ENCODE data around the gene TRPC6. TPM values are rescaled to one million over a fixed set of nuclear protein-coding genes. Genes with fewer than 3 reads are reported as not detected.

Gene TRPC6
- total and polyA plus RNA-seq, 2 of the 8 experiments (the other 6 are each of a cell fraction or from before 2014, with no cell fraction given) = 0.26 to 0.39 TPM

- H2BK5ac ChIP-seq (ENCODE audit: low read depth, low read length) = no peak overlapping the region
- H4K91ac ChIP-seq (replicated peaks; ENCODE audit: insufficient read length, low read length) = no peak overlapping the region
- no peak overlapping the region for H3K4me2 ChIP-seq (ENCODE audit: insufficient read depth in 1 of 2, low read depth in 2 of 2, low read length in 2 of 2)
- no peak overlapping the region for H3K4me3 ChIP-seq (ENCODE audit: extremely low read depth in 1 of 4, insufficient read depth in 2 of 4, low read depth in 3 of 4, low read length in 4 of 4)
- H3K9ac ChIP-seq (replicated peaks in 1 of 4; ENCODE audit: extremely low read depth in 1 of 4, low read depth in 3 of 4, low read length in 3 of 4) = no peak overlapping the region
- H3K27me3 ChIP-seq (replicated peaks in 1 of 4; ENCODE audit: control insufficient read depth in 3 of 4, extremely low read depth in 1 of 4, insufficient read depth in 3 of 4, low read length in 3 of 4) = no peaks in the 10 kb centered on the region
- H3K36me3 ChIP-seq (ENCODE audit: control insufficient read depth in 2 of 4, insufficient read depth in 4 of 4, low read length in 3 of 4) = no peaks in the 10 kb centered on the region
- no peak overlapping the region for H3K4ac ChIP-seq (replicated peaks; ENCODE audit: insufficient read length, low read depth, low read length)
- H2BK15ac ChIP-seq (ENCODE audit: low read length) = no peak overlapping the region
- no peak overlapping the region for H4K5ac ChIP-seq (ENCODE audit: insufficient read length, low read depth, low read length)
- H3K14ac ChIP-seq (ENCODE audit: insufficient read length) = no peak overlapping the region
- H2BK20ac ChIP-seq (ENCODE audit: low read length) = no peak overlapping the region
- ChIA-PET CTCF (ENCODE audit: partially characterized antibody) (interaction anchor here (0.5 to 3.0 kb wide), 3 partner anchors 8 to 559 kb away, joined by 3 to 13 read pairs (median 3); no protein-coding TSS in a partner anchor), POLR2A (ENCODE audit: partially characterized antibody) (no interaction called here)
- no peak overlapping the region for H3K27ac ChIP-seq (ENCODE audit: low read depth, low read length)
- H2AK5ac ChIP-seq (ENCODE audit: low read depth, low read length) = no peak overlapping the region
- H3K9me3 ChIP-seq (ENCODE audit: insufficient read depth in 2 of 2, low read depth in 1 of 2, low read length in 1 of 2) = no peaks in the 10 kb centered on the region
- no peak overlapping the region for H3K18ac ChIP-seq (ENCODE audit: extremely low read depth, low read length)
- H2BK120ac ChIP-seq (replicated peaks; ENCODE audit: low read depth, low read length) = no peak overlapping the region
- no peaks in the 10 kb centered on the region for H3K23me2 ChIP-seq (ENCODE audit: low read depth, low read length)
- no peak for DNase-seq (ENCODE audit: low read depth in 1 of 2, low spot score in 2 of 2)
- no peak for FAIRE-seq
- H3K56ac ChIP-seq (replicated peaks; ENCODE audit: insufficient read length, low read depth, low read length) = no peak overlapping the region
- no peak overlapping the region for H2BK12ac ChIP-seq (ENCODE audit: low read depth, low read length)
- TF ChIP-seq SUZ12 (IDR thresholded peaks at IDR 0.05; ENCODE audit: low read length) (no peak), RXRA (IDR thresholded peaks at IDR 0.05; ENCODE audit: insufficient read depth, low read depth, low read length) (no peak), ATF3 (IDR thresholded peaks at IDR 0.05; ENCODE audit: insufficient read depth, low read depth, low read length) (no peak), CEBPB (IDR thresholded peaks at IDR 0.05; ENCODE audit: low read depth, low read length) (no peak), NANOG (IDR thresholded peaks at IDR 0.05; ENCODE audit: insufficient read depth, low read depth, low read length, poor library complexity, severe bottlenecking) (no peak), CHD2 (IDR thresholded peaks at IDR 0.05; ENCODE audit: low read length) (no peak)
- no peaks in the 10 kb centered on the region for H3K79me2 ChIP-seq (ENCODE audit: control insufficient read depth in 1 of 2, insufficient read depth in 2 of 2, low read length in 2 of 2)
- no peak overlapping the region for H4K8ac ChIP-seq (ENCODE audit: extremely low read depth, insufficient read depth, low read length)
- H4K20me1 ChIP-seq (replicated peaks in 1 of 2; ENCODE audit: control insufficient read depth in 1 of 2, insufficient read depth in 2 of 2, low read length in 2 of 2) = no peaks in the 10 kb centered on the region
- no peaks in the 10 kb centered on the region for H3K79me1 ChIP-seq (ENCODE audit: low read depth, low read length)
- H2AFZ ChIP-seq (ENCODE audit: low read length) = no peak overlapping the region
- H3K23ac ChIP-seq (ENCODE audit: insufficient read length) = no peak overlapping the region
- H3K4me1 ChIP-seq (replicated peaks in 1 of 4; ENCODE audit: control insufficient read depth in 3 of 4, insufficient read depth in 4 of 4, low read length in 3 of 4) = peaks cover 0 to 2% (median 0%) of the 10 kb centered on the region in 4 experiments; a peak in 1 of 7 replicates
- WGBS, 2 experiments (ENCODE audit: extremely low coverage in 1 of 2, insufficient coverage in 1 of 2, insufficient read length in 1 of 2, insufficient replicate concordance in 2 of 2, low coverage in 1 of 2, low lambda C conversion rate in 2 of 2, missing lambda C conversion rate in 1 of 2) = 91% methylated on average over 5 of the region's 5 CpGs; no CpG with 5 or more reads in 1 of the 2 experiments
Observed at GRCh38 chr11:101448881-101449442, 134.8 kb downstream of the TRPC6 start.
